Uterus (tissue), 2 donors: ENCODE data around the gene CDC5L.

Experiments used
- POLR2A ChIP-seq, 2 donors: fragments of 450-650 bp; IDR thresholded peaks; one replicate each; pipeline ENCODE4 v1.6.1; 2016; ENCODE audit warnings: antibody characterized with exemption in 2 of 2, mild to moderate bottlenecking in 1 of 2, moderate library complexity in 1 of 2
- TF ChIP-seq, protein P1 (sequence below), 4 experiments: fragments of 200-600 bp in 2 of 4; fragments of 450-650 bp in 2 of 4; sonication (generic) in 2 of 4; IDR thresholded peaks; one replicate each; pipeline ENCODE4 v1.5.1; 2016 to 2019; ENCODE audit warnings: antibody characterized with exemption in 4 of 4, mild to moderate bottlenecking in 2 of 4, moderate library complexity in 1 of 4

GRCh38 chr6:44355640-44356039 lies 31.9 kb upstream of the CDC5L start:
- TF ChIP-seq, protein P1, sequence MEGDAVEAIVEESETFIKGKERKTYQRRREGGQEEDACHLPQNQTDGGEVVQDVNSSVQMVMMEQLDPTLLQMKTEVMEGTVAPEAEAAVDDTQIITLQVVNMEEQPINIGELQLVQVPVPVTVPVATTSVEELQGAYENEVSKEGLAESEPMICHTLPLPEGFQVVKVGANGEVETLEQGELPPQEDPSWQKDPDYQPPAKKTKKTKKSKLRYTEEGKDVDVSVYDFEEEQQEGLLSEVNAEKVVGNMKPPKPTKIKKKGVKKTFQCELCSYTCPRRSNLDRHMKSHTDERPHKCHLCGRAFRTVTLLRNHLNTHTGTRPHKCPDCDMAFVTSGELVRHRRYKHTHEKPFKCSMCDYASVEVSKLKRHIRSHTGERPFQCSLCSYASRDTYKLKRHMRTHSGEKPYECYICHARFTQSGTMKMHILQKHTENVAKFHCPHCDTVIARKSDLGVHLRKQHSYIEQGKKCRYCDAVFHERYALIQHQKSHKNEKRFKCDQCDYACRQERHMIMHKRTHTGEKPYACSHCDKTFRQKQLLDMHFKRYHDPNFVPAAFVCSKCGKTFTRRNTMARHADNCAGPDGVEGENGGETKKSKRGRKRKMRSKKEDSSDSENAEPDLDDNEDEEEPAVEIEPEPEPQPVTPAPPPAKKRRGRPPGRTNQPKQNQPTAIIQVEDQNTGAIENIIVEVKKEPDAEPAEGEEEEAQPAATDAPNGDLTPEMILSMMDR (IDR thresholded peaks at IDR 0.05), result no peak
- no peak for TF ChIP-seq POLR2A (IDR thresholded peaks at IDR 0.05)
